ENCODE data around the gene UBE2L6.

UBE2L6 gene

GRCh38 chr11:57567515-57568329 lies at the start of gene UBE2L6:
Gene UBE2L6, minus strand, starts transcription at chr11:57567672. Its CDS starts 61 bp downstream, at chr11:57567611.
- peaks cover 22% of the 10 kb centered on the region for H3K4me1 Mint-ChIP-seq
- no peaks in the 10 kb centered on the region for H3K9me3 Mint-ChIP-seq
- no peaks in the 10 kb centered on the region for H3K27me3 Mint-ChIP-seq
- peak; percentile 79 for ATAC-seq (ENCODE audit: low read depth)
- peaks cover 7% of the 10 kb centered on the region for H3K36me3 Mint-ChIP-seq
- DNase-seq (ENCODE audit: low spot score in 2 of 2): peak; percentile 44 to 65
- peak within 1 kb of the TSS; percentile 94 for H3K27ac Mint-ChIP-seq
- peak within 1 kb of the TSS; percentile 99 for H3K4me3 Mint-ChIP-seq

GRCh38 chr11:57616595-57616994 lies 49.1 kb upstream of the UBE2L6 start:
- Mint-ChIP-seq H3K27ac (no peak overlapping the region), H3K27me3 (peaks cover 7% of the 10 kb centered on the region), H3K4me1 (no peaks in the 10 kb centered on the region), H3K36me3 (no peaks in the 10 kb centered on the region), H3K9me3 (no peaks in the 10 kb centered on the region), H3K4me3 (no peak overlapping the region)
- DNase-seq (ENCODE audit: low spot score in 2 of 2) (no peak), ATAC-seq (ENCODE audit: low read depth) (no peak)

- DNase-seq (ENCODE audit: low spot score in 2 of 2) (no peak), ATAC-seq (ENCODE audit: low read depth) (no peak)
- peaks cover 8% of the 10 kb centered on the region for H3K27me3 Mint-ChIP-seq
- H3K36me3 Mint-ChIP-seq: no peaks in the 10 kb centered on the region
- H3K4me3 Mint-ChIP-seq: no peak overlapping the region
- H3K4me1 Mint-ChIP-seq: no peaks in the 10 kb centered on the region
- no peak overlapping the region for H3K27ac Mint-ChIP-seq
- H3K9me3 Mint-ChIP-seq: no peaks in the 10 kb centered on the region
Observed at GRCh38 chr11:57615308-57615707, 47.8 kb upstream of the UBE2L6 start.

- no peaks in the 10 kb centered on the region for H3K4me1 Mint-ChIP-seq
- no peak overlapping the region for H3K27ac Mint-ChIP-seq
- H3K27me3 Mint-ChIP-seq: peaks cover 10% of the 10 kb centered on the region
- no peaks in the 10 kb centered on the region for H3K36me3 Mint-ChIP-seq
- no peak overlapping the region for H3K4me3 Mint-ChIP-seq
- H3K9me3 Mint-ChIP-seq: no peaks in the 10 kb centered on the region
- DNase-seq (ENCODE audit: low spot score in 2 of 2) (no peak), ATAC-seq (ENCODE audit: low read depth) (no peak)
Observed at GRCh38 chr11:57614234-57614772, 46.8 kb upstream of the UBE2L6 start.

- H3K4me1 Mint-ChIP-seq: no peaks in the 10 kb centered on the region
- H3K9me3 Mint-ChIP-seq: no peaks in the 10 kb centered on the region
- H3K27me3 Mint-ChIP-seq: peaks cover 18% of the 10 kb centered on the region
- ATAC-seq (ENCODE audit: low read depth) (no peak), DNase-seq (ENCODE audit: low spot score in 2 of 2) (no peak)
- no peak overlapping the region for H3K27ac Mint-ChIP-seq
- no peak overlapping the region for H3K4me3 Mint-ChIP-seq
- no peaks in the 10 kb centered on the region for H3K36me3 Mint-ChIP-seq
Observed at GRCh38 chr11:57610170-57610569, 42.7 kb upstream of the UBE2L6 start.

GRCh38 chr11:57605028-57605420 lies 37.6 kb upstream of the UBE2L6 start:
- Mint-ChIP-seq H3K27me3 (peaks cover 21% of the 10 kb centered on the region), H3K4me1 (no peaks in the 10 kb centered on the region), H3K36me3 (no peaks in the 10 kb centered on the region), H3K27ac (no peak overlapping the region), H3K9me3 (no peaks in the 10 kb centered on the region), H3K4me3 (no peak overlapping the region)
- ATAC-seq (ENCODE audit: low read depth): no peak
- no peak for DNase-seq (ENCODE audit: low spot score in 2 of 2)

GRCh38 chr11:57604296-57605027 lies 37.0 kb upstream of the UBE2L6 start:
- Mint-ChIP-seq H3K36me3 (no peaks in the 10 kb centered on the region), H3K27me3 (peaks cover 24% of the 10 kb centered on the region), H3K27ac (no peak overlapping the region), H3K4me3 (no peak overlapping the region), H3K9me3 (no peaks in the 10 kb centered on the region), H3K4me1 (no peaks in the 10 kb centered on the region)
- no peak for DNase-seq (ENCODE audit: low spot score in 2 of 2)
- no peak for ATAC-seq (ENCODE audit: low read depth)

- Mint-ChIP-seq H3K36me3 (no peaks in the 10 kb centered on the region), H3K9me3 (no peaks in the 10 kb centered on the region), H3K4me1 (no peaks in the 10 kb centered on the region), H3K27ac (no peak overlapping the region), H3K4me3 (no peak overlapping the region), H3K27me3 (peaks cover 27% of the 10 kb centered on the region)
- DNase-seq (ENCODE audit: low spot score in 2 of 2): no peak
- no peak for ATAC-seq (ENCODE audit: low read depth)
Observed at GRCh38 chr11:57601297-57601696, 33.8 kb upstream of the UBE2L6 start.

- H3K4me3 Mint-ChIP-seq: no peak overlapping the region
- H3K9me3 Mint-ChIP-seq: no peaks in the 10 kb centered on the region
- H3K27me3 Mint-ChIP-seq: peaks cover 24% of the 10 kb centered on the region
- H3K36me3 Mint-ChIP-seq: no peaks in the 10 kb centered on the region
- DNase-seq (ENCODE audit: low spot score in 2 of 2): no peak
- no peak overlapping the region for H3K27ac Mint-ChIP-seq
- no peak for ATAC-seq (ENCODE audit: low read depth)
- no peaks in the 10 kb centered on the region for H3K4me1 Mint-ChIP-seq
Observed at GRCh38 chr11:57599381-57599780, 31.9 kb upstream of the UBE2L6 start.

GRCh38 chr11:57598831-57599155 lies 31.3 kb upstream of the UBE2L6 start:
- Mint-ChIP-seq H3K27ac (no peak overlapping the region), H3K36me3 (no peaks in the 10 kb centered on the region), H3K9me3 (no peaks in the 10 kb centered on the region), H3K4me3 (no peak overlapping the region), H3K27me3 (peaks cover 24% of the 10 kb centered on the region), H3K4me1 (no peaks in the 10 kb centered on the region)
- ATAC-seq (ENCODE audit: low read depth): no peak
- DNase-seq (ENCODE audit: low spot score in 2 of 2): no peak

GRCh38 chr11:57597916-57598830 lies 30.7 kb upstream of the UBE2L6 start:
- peaks cover 24% of the 10 kb centered on the region for H3K27me3 Mint-ChIP-seq
- ATAC-seq (ENCODE audit: low read depth) (no peak), DNase-seq (ENCODE audit: low spot score in 2 of 2) (no peak)
- H3K4me1 Mint-ChIP-seq: no peaks in the 10 kb centered on the region
- H3K36me3 Mint-ChIP-seq: no peaks in the 10 kb centered on the region
- no peak overlapping the region for H3K4me3 Mint-ChIP-seq
- no peaks in the 10 kb centered on the region for H3K9me3 Mint-ChIP-seq
- H3K27ac Mint-ChIP-seq: no peak overlapping the region

GRCh38 chr11:57597461-57597915 lies 30.0 kb upstream of the UBE2L6 start, which contains the start of gene SERPING1:
Gene SERPING1, plus strand, starts transcription at chr11:57597685. Its CDS starts 586 bp downstream, at chr11:57598271.
- no peak for DNase-seq (ENCODE audit: low spot score in 2 of 2)
- Mint-ChIP-seq H3K27ac (no peak within 1 kb of the TSS), H3K9me3 (no peaks in the 10 kb centered on the region), H3K4me3 (no peak within 1 kb of the TSS), H3K4me1 (no peaks in the 10 kb centered on the region), H3K36me3 (no peaks in the 10 kb centered on the region), H3K27me3 (peaks cover 29% of the 10 kb centered on the region)
- ATAC-seq (ENCODE audit: low read depth): no peak

- Mint-ChIP-seq H3K27ac (no peak overlapping the region), H3K27me3 (peaks cover 26% of the 10 kb centered on the region), H3K9me3 (no peaks in the 10 kb centered on the region), H3K4me3 (no peak overlapping the region), H3K36me3 (no peaks in the 10 kb centered on the region), H3K4me1 (no peaks in the 10 kb centered on the region)
- ATAC-seq (ENCODE audit: low read depth) (no peak), DNase-seq (ENCODE audit: low spot score in 2 of 2) (no peak)
Observed at GRCh38 chr11:57596266-57596885, 28.9 kb upstream of the UBE2L6 start.

Measured in memory B cell (primary cell).